Ovary (tissue), 3 donors: ENCODE measurements around the gene NEK1.

Experiments used
- EP300 ChIP-seq: sonication (generic); formaldehyde crosslinking; IDR thresholded peaks from one replicate; pipeline ENCODE4 v1.6.1; 2017; ENCODE audit warnings: antibody characterized with exemption
- POLR2A ChIP-seq: fragments of 450-650 bp; IDR thresholded peaks from one replicate; pipeline ENCODE4 v1.6.1; 2017; ENCODE audit warnings: antibody characterized with exemption, mild to moderate bottlenecking, moderate library complexity
- TF ChIP-seq, protein P1 (sequence below), 3 donors: fragments of 450-650 bp in 2 of 3; fragments of 200-600 bp in 1 of 3; IDR thresholded peaks; one replicate each; pipeline versions ENCODE4 v1.5.1 to v1.8.0; 2016 to 2022; ENCODE audit warnings: antibody characterized with exemption in 3 of 3, mild to moderate bottlenecking in 1 of 3
- donor health status: DM: no; HTN: no; CAD: no.

DNA sequence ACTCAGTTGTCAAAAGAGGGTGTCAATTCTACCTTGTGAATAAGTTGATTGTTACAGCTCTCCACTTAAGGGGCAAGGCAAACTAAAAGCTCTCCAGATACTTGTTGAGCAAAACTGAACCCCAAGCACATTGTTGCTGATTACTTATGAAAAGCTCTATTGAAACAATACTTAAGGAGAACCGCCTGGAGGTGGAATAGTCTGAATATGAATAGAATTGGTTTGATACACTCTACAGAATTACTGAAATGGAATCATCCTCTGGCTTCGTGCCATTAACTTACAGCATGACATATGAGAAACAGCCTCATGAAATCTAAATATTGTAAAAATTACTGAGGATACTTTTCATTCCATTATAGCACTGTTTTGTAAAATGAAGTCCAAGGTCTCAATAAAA is 214.6 kb downstream of the NEK1 start:
- TF ChIP-seq, protein P1, sequence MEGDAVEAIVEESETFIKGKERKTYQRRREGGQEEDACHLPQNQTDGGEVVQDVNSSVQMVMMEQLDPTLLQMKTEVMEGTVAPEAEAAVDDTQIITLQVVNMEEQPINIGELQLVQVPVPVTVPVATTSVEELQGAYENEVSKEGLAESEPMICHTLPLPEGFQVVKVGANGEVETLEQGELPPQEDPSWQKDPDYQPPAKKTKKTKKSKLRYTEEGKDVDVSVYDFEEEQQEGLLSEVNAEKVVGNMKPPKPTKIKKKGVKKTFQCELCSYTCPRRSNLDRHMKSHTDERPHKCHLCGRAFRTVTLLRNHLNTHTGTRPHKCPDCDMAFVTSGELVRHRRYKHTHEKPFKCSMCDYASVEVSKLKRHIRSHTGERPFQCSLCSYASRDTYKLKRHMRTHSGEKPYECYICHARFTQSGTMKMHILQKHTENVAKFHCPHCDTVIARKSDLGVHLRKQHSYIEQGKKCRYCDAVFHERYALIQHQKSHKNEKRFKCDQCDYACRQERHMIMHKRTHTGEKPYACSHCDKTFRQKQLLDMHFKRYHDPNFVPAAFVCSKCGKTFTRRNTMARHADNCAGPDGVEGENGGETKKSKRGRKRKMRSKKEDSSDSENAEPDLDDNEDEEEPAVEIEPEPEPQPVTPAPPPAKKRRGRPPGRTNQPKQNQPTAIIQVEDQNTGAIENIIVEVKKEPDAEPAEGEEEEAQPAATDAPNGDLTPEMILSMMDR (IDR thresholded peaks at IDR 0.05): no peak
- TF ChIP-seq EP300: no peak
- no peak for TF ChIP-seq POLR2A
